CD4-positive, alpha-beta T cell treated with Interleukin-12 subunit alpha and Interleukin-12 subunit beta, for 1 hour (primary cell): ENCODE measurements around the gene MCHR1.
"Not testable (repeated sequence)": the region's sequence is repeated elsewhere in the genome, so short reads cannot be mapped to it uniquely, and the experiment has no call there.

Experiments
- DNase-seq: peaks from one replicate; pipeline ENCODE4 v3.0.0-alpha.2; 2020

Gene MCHR1

GRCh38 chr22:40679249-40679963 is at the start of gene MCHR1:
Gene MCHR1 (plus strand): TSS chr22:40679484. CDS start chr22:40679653, 169 bp downstream.
- no peak for DNase-seq

- DNase-seq: no peak
Observed at GRCh38 chr22:40631925-40632324, 47.4 kb upstream of the MCHR1 start.

- no peak for DNase-seq
Observed at GRCh38 chr22:40633036-40633435, 46.2 kb upstream of the MCHR1 start.

- DNase-seq: no peak
Observed at GRCh38 chr22:40634119-40634903, 45.0 kb upstream of the MCHR1 start.

- no peak for DNase-seq
Observed at GRCh38 chr22:40635043-40635939, 44.0 kb upstream of the MCHR1 start.

GRCh38 chr22:40635940-40636379 is 43.3 kb upstream of the MCHR1 start:
- peak; percentile 6 for DNase-seq

GRCh38 chr22:40636380-40637182 is 42.7 kb upstream of the MCHR1 start, which contains the start of gene MRTFA:
Gene MRTFA (minus strand): TSS chr22:40636719.
- peak; percentile 99 for DNase-seq

- peak; percentile 27 for DNase-seq
Observed at GRCh38 chr22:40637183-40638150, 41.8 kb upstream of the MCHR1 start.

- no peak for DNase-seq
Observed at GRCh38 chr22:40638261-40638660, 41.0 kb upstream of the MCHR1 start.

- no peak for DNase-seq
Observed at GRCh38 chr22:40641269-40641668, 38.0 kb upstream of the MCHR1 start.

GRCh38 chr22:40642316-40642715 is 37.0 kb upstream of the MCHR1 start:
- no peak for DNase-seq

GRCh38 chr22:40645579-40646197 is 33.6 kb upstream of the MCHR1 start:
- no peak for DNase-seq

GRCh38 chr22:40648386-40648785 is 30.9 kb upstream of the MCHR1 start:
- DNase-seq: no peak

- no peak for DNase-seq
Observed at GRCh38 chr22:40651057-40651456, 28.2 kb upstream of the MCHR1 start.

GRCh38 chr22:40651563-40652501 is 27.5 kb upstream of the MCHR1 start:
- peak; percentile 75 for DNase-seq

GRCh38 chr22:40653361-40653760 is 25.9 kb upstream of the MCHR1 start:
- no peak for DNase-seq

- DNase-seq: no peak
Observed at GRCh38 chr22:40654522-40655167, 24.6 kb upstream of the MCHR1 start.

GRCh38 chr22:40655941-40656340 is 23.3 kb upstream of the MCHR1 start:
- not testable (repeated sequence) for DNase-seq

- DNase-seq: not testable (repeated sequence)
Observed at GRCh38 chr22:40656651-40657050, 22.6 kb upstream of the MCHR1 start.
